Stimulated activated naive CD8-positive, alpha-beta T cell treated with anti-CD3 and anti-CD28 coated beads, Interleukin-15, Interleukin-2, amounts not matched to agents 100 ng/mL and 50 ng/mL, for 24 hours (primary cell): Measurements from ENCODE around the gene UBA1.
"Not testable (repeated sequence)": the region's sequence is repeated elsewhere in the genome, so short reads cannot be mapped to it uniquely, and the experiment has no call there.

Experiments
- H3K27ac Mint-ChIP-seq: one replicate; pipeline ENCODE4 v1.8.0; 2021; ENCODE audit warnings: mild to moderate bottlenecking, mixed read lengths
- H3K27me3 Mint-ChIP-seq: one replicate; pipeline ENCODE4 v1.8.0; 2021; ENCODE audit warnings: mixed read lengths
- H3K36me3 Mint-ChIP-seq: one replicate; pipeline ENCODE4 v1.8.0; 2021; ENCODE audit warnings: low read depth, mixed read lengths
- H3K4me1 Mint-ChIP-seq: one replicate; pipeline ENCODE4 v1.8.0; 2021; ENCODE audit warnings: low read depth, mixed read lengths
- H3K4me3 Mint-ChIP-seq: one replicate; pipeline ENCODE4 v1.8.0; 2021; ENCODE audit warnings: mild to moderate bottlenecking, mixed read lengths
- H3K9me3 Mint-ChIP-seq: one replicate; pipeline ENCODE4 v1.8.0; 2021; ENCODE audit warnings: mixed read lengths

Gene UBA1

GRCh38 chrX:47234583-47234982 is 41.0 kb downstream of the UBA1 start:
- Mint-ChIP-seq H3K4me1 (peaks cover 24% of the 10 kb centered on the region), H3K9me3 (no peaks in the 10 kb centered on the region), H3K27ac (peak overlapping the region; percentile 91), H3K4me3 (peak overlapping the region; percentile 85), H3K36me3 (peaks cover 11% of the 10 kb centered on the region), H3K27me3 (no peaks in the 10 kb centered on the region)

DNA sequence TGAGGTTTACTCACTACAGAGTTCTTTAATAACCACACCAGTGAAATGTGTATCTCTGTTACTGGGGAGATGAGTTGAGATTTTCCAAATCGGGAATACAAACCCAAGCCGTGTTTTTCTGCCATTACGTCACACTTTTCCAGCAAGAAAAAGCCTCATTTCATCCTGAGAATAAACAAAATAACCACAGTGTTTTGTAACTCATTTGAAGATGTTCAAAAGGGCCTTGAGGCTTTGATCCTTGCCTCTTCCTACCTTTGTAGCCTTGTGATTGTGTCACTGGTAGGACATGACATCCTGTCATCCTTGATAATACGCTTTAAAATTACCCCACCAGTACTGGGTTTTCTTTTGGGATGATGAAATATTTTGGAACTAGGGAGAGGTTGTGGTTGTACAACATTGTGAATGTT is 42.1 kb downstream of the UBA1 start:
- Mint-ChIP-seq H3K36me3 (peaks cover 5% of the 10 kb centered on the region), H3K9me3 (no peaks in the 10 kb centered on the region), H3K27ac (peak overlapping the region; percentile 85), H3K27me3 (no peaks in the 10 kb centered on the region), H3K4me1 (peaks cover 24% of the 10 kb centered on the region), H3K4me3 (peak overlapping the region; percentile 78)

- Mint-ChIP-seq H3K9me3 (no peaks in the 10 kb centered on the region), H3K4me1 (peaks cover 24% of the 10 kb centered on the region), H3K36me3 (peaks cover 19% of the 10 kb centered on the region), H3K4me3 (no peak overlapping the region), H3K27ac (no peak overlapping the region), H3K27me3 (no peaks in the 10 kb centered on the region)
These were observed 45.6 kb downstream of the UBA1 start for GRCh38 chrX:47239199-47239598.

GRCh38 chrX:47239898-47240545 is 46.4 kb downstream of the UBA1 start:
- Mint-ChIP-seq H3K9me3 (no peaks in the 10 kb centered on the region), H3K27me3 (no peaks in the 10 kb centered on the region), H3K36me3 (peaks cover 20% of the 10 kb centered on the region), H3K4me3 (no peak overlapping the region), H3K4me1 (peaks cover 23% of the 10 kb centered on the region), H3K27ac (no peak overlapping the region)

DNA sequence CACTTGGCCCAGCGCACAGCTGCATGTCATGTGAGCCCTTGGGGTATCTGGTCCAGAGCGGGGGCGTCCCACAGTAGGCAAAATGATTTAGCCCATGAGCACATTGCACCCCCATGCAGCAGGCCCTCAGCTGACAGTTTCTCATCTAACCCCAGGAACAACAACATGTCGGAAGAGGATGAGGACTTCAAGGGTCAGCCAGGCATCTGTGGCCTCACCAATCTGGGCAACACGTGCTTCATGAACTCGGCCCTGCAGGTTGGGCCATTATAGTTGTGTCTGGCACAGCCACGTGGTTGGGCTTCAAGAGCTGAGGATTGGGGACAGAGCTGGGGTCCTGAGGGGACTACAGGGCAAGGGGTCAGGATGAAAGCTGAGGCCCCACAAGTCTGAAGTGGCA is 47.0 kb downstream of the UBA1 start:
- Mint-ChIP-seq H3K9me3 (no peaks in the 10 kb centered on the region), H3K4me1 (peaks cover 17% of the 10 kb centered on the region), H3K27me3 (no peaks in the 10 kb centered on the region), H3K4me3 (no peak overlapping the region), H3K27ac (no peak overlapping the region), H3K36me3 (peaks cover 15% of the 10 kb centered on the region)

GRCh38 chrX:47241201-47242011 is 47.8 kb downstream of the UBA1 start:
- Mint-ChIP-seq H3K9me3 (no peaks in the 10 kb centered on the region), H3K27ac (no peak overlapping the region), H3K27me3 (no peaks in the 10 kb centered on the region), H3K36me3 (peaks cover 23% of the 10 kb centered on the region), H3K4me3 (no peak overlapping the region), H3K4me1 (peaks cover 9% of the 10 kb centered on the region)

- Mint-ChIP-seq H3K27ac (no peak overlapping the region), H3K27me3 (no peaks in the 10 kb centered on the region), H3K4me3 (no peak overlapping the region), H3K9me3 (no peaks in the 10 kb centered on the region), H3K4me1 (peaks cover under 1% of the 10 kb centered on the region), H3K36me3 (peaks cover 24% of the 10 kb centered on the region)
These were observed 48.7 kb downstream of the UBA1 start for GRCh38 chrX:47242321-47242720.

DNA sequence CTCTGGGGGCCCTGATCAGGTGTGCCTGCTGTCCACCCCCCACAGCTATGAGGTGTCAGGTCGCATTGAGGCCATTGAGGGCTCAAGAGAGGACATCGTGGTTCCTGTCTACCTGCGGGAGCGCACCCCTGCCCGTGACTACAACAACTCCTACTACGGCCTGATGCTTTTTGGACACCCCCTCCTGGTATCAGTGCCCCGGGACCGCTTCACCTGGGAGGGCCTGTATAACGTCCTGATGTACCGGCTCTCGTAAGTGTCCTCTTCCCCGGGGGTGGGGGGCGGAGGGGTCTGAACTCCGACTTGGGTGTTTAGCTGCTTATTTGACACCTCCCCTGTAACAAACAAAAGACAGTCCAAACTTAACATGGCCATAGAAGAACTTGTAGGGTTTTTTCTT is 49.7 kb downstream of the UBA1 start:
- H3K9me3 Mint-ChIP-seq = no peaks in the 10 kb centered on the region
- H3K4me3 Mint-ChIP-seq = no peak overlapping the region
- no peaks in the 10 kb centered on the region for H3K4me1 Mint-ChIP-seq
- H3K27me3 Mint-ChIP-seq = no peaks in the 10 kb centered on the region
- peaks cover 29% of the 10 kb centered on the region for H3K36me3 Mint-ChIP-seq
- no peak overlapping the region for H3K27ac Mint-ChIP-seq

- peaks cover 29% of the 10 kb centered on the region for H3K36me3 Mint-ChIP-seq
- H3K9me3 Mint-ChIP-seq = no peaks in the 10 kb centered on the region
- H3K27ac Mint-ChIP-seq = no peak overlapping the region
- H3K27me3 Mint-ChIP-seq = no peaks in the 10 kb centered on the region
- peaks cover 5% of the 10 kb centered on the region for H3K4me1 Mint-ChIP-seq
- H3K4me3 Mint-ChIP-seq = no peak overlapping the region
These were observed 51.0 kb downstream of the UBA1 start for GRCh38 chrX:47244676-47245075.

GRCh38 chrX:47245156-47245555 is 51.5 kb downstream of the UBA1 start:
- no peak overlapping the region for H3K27ac Mint-ChIP-seq

GRCh38 chrX:47247206-47247998 is 53.8 kb downstream of the UBA1 start:
- Mint-ChIP-seq H3K27me3 (no peaks in the 10 kb centered on the region), H3K4me3 (no peak overlapping the region), H3K27ac (peak overlapping the region; percentile 40), H3K4me1 (peaks cover 5% of the 10 kb centered on the region), H3K9me3 (no peaks in the 10 kb centered on the region), H3K36me3 (peaks cover 17% of the 10 kb centered on the region)

More at GRCh38 chrX:47245156-47245555, 51.5 kb downstream of the UBA1 start:
- Mint-ChIP-seq H3K36me3 (peaks cover 29% of the 10 kb centered on the region), H3K27me3 (no peaks in the 10 kb centered on the region), H3K4me1 (peaks cover 5% of the 10 kb centered on the region), H3K4me3 (no peak overlapping the region), H3K9me3 (no peaks in the 10 kb centered on the region)

GRCh38 chrX:47247999-47248320 is 54.3 kb downstream of the UBA1 start:
- H3K9me3 Mint-ChIP-seq = no peaks in the 10 kb centered on the region
- H3K27ac Mint-ChIP-seq = peak overlapping the region; percentile 40
- no peaks in the 10 kb centered on the region for H3K27me3 Mint-ChIP-seq
- peaks cover 17% of the 10 kb centered on the region for H3K36me3 Mint-ChIP-seq
- peaks cover 5% of the 10 kb centered on the region for H3K4me1 Mint-ChIP-seq
- no peak overlapping the region for H3K4me3 Mint-ChIP-seq

DNA sequence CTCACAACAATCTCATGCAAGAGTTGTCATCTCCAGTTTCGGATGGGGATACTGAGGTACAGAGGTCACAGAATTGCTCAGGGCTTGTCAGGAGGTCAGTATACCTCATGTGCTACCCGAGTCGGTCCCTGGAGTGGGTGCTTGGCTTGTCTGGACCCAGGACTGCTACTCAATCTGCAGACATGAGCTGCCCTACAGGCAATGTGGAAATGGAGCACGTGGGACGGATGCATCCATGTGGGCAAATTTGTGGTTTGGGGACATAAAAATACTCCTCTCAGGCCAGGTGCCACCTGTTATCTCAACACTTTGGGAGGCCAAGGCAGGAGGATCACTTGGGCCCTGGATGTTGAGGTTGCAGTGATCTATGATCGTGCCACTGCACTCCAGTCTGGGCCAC is 54.9 kb downstream of the UBA1 start:
- H3K9me3 Mint-ChIP-seq = no peaks in the 10 kb centered on the region
- H3K4me1 Mint-ChIP-seq = peaks cover 5% of the 10 kb centered on the region
- H3K27me3 Mint-ChIP-seq = no peaks in the 10 kb centered on the region
- no peak overlapping the region for H3K27ac Mint-ChIP-seq
- H3K36me3 Mint-ChIP-seq = peaks cover 17% of the 10 kb centered on the region
- no peak overlapping the region for H3K4me3 Mint-ChIP-seq

DNA sequence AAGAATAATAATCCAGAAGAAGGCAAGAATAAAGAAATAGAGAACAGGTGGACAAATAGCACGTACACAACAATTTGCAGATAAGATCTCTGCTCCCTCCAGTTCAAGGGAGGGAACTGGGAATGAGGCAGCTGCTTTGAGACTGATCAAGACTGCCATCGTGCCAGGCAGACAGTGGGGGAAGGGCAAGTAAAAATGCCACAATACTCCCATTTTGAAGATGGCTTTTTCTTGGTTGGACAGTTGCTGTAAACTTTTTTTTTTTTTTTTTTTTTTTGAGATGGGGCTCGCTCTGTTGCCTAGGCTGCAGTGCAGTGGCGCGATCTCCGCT is 56.4 kb downstream of the UBA1 start:
- H3K4me3 Mint-ChIP-seq = no peak overlapping the region
- H3K36me3 Mint-ChIP-seq = peaks cover 13% of the 10 kb centered on the region
- H3K9me3 Mint-ChIP-seq = no peaks in the 10 kb centered on the region
- H3K4me1 Mint-ChIP-seq = peaks cover 5% of the 10 kb centered on the region
- no peak overlapping the region for H3K27ac Mint-ChIP-seq
- no peaks in the 10 kb centered on the region for H3K27me3 Mint-ChIP-seq

GRCh38 chrX:47257620-47258019 is 64.0 kb downstream of the UBA1 start:
- not testable (repeated sequence) for H3K27me3 Mint-ChIP-seq, H3K9me3 Mint-ChIP-seq, H3K36me3 Mint-ChIP-seq, H3K4me3 Mint-ChIP-seq, H3K4me1 Mint-ChIP-seq, H3K27ac Mint-ChIP-seq
